Measurements from ENCODE around the gene MAGEA11.

MAGEA11 gene

DNA sequence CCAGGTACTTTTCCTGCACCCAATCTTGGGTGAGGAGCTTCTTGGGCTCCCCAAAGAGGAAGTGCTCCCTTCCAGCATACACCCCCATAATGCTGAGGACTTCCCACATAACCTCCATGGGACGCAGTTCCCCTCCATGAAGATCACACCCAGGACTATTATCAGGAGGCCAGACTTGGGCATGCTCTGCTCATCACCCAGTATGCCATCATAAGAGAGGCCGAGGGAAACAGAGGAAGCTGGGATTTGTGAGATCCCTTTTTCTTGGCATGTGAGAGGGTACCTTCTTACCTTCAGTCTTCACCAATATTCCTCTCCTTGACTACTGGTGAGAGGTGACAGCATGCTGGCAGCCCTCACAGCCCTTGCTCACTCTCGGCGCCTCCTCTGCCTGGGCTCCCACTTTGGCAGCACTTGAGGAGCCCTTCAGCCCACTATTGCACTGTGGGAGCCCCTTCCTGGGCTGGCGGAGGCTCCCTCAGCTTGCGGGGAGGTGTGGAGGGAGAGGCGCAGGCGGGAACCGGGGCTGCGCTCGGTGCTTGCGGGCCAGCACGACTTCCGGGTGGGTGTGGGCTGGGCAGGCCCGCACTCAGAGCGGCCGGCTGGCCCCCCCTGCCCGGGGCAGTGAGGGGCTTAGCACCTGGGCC, 46.3 kb downstream of the MAGEA11 start:
- TF ChIP-seq SIN3A (IDR thresholded peaks at IDR 0.05; ENCODE audit: borderline replicate concordance, insufficient read depth, low read length): no peak
- TF ChIP-seq TAF1 (IDR thresholded peaks at IDR 0.05; ENCODE audit: borderline replicate concordance, insufficient read depth, low read length): no peak
- no peak for TF ChIP-seq FOXP2 (optimal IDR thresholded peaks at IDR 0.05; ENCODE audit: borderline replicate concordance, extremely low read depth, extremely low read length, insufficient read depth)
- no peak for TF ChIP-seq POLR2AphosphoS5 (IDR thresholded peaks at IDR 0.05; ENCODE audit: low read depth, low read length)
- no peak for TF ChIP-seq REST (IDR thresholded peaks at IDR 0.05; ENCODE audit: insufficient read depth in 1 of 2, low read depth in 2 of 2, low read length in 2 of 2)

DNA sequence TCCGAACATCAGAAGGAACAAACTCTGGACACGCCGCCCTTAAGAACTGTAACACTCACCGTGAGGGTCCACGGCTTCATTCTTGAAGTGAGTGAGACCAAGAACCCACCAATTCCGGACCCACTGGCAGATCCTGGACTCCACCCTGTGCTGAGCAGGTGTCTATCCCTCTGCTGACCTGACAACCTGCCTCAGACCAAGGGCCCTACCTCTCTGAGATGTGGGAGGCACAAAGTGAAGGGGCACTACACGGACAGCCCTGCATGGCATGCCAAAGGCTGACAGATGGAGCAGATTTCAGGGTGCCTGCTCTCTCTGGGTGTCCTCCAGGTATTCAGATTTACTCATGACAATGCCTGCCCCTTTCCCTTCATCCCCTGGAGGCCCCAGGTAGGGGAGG, 48.0 kb downstream of the MAGEA11 start:
- TF ChIP-seq POLR2AphosphoS5 (IDR thresholded peaks at IDR 0.05; ENCODE audit: low read depth, low read length): no peak
- no peak for TF ChIP-seq FOXP2 (optimal IDR thresholded peaks at IDR 0.05; ENCODE audit: borderline replicate concordance, extremely low read depth, extremely low read length, insufficient read depth)
- TF ChIP-seq REST (IDR thresholded peaks at IDR 0.05; ENCODE audit: insufficient read depth in 1 of 2, low read depth in 2 of 2, low read length in 2 of 2): no peak
- no peak for TF ChIP-seq TAF1 (IDR thresholded peaks at IDR 0.05; ENCODE audit: borderline replicate concordance, insufficient read depth, low read length)
- no peak for TF ChIP-seq SIN3A (IDR thresholded peaks at IDR 0.05; ENCODE audit: borderline replicate concordance, insufficient read depth, low read length)

DNA sequence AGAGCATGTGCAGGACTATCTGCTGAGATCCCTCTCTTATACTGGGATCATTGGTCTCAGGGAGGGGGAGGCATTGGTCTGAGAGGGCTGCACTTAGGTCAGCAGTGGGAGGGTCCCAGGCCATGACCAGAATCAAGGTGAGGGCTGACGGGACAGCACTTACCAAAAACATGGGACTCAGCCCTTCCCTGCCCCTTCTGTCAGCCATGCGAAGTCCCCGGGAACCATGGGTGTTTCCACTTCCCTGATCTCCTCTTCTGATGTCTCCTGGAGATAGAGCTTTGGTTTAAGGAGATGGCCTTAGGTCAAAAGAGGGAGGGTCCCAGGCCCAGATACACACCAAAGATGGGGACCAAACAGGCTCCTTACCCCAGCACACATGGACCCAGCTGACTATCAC, 49.1 kb downstream of the MAGEA11 start:
- TF ChIP-seq REST (IDR thresholded peaks at IDR 0.05; ENCODE audit: insufficient read depth in 1 of 2, low read depth in 2 of 2, low read length in 2 of 2) (no peak), POLR2AphosphoS5 (IDR thresholded peaks at IDR 0.05; ENCODE audit: low read depth, low read length) (no peak), FOXP2 (optimal IDR thresholded peaks at IDR 0.05; ENCODE audit: borderline replicate concordance, extremely low read depth, extremely low read length, insufficient read depth) (no peak), SIN3A (IDR thresholded peaks at IDR 0.05; ENCODE audit: borderline replicate concordance, insufficient read depth, low read length) (no peak), TAF1 (IDR thresholded peaks at IDR 0.05; ENCODE audit: borderline replicate concordance, insufficient read depth, low read length) (no peak)

DNA sequence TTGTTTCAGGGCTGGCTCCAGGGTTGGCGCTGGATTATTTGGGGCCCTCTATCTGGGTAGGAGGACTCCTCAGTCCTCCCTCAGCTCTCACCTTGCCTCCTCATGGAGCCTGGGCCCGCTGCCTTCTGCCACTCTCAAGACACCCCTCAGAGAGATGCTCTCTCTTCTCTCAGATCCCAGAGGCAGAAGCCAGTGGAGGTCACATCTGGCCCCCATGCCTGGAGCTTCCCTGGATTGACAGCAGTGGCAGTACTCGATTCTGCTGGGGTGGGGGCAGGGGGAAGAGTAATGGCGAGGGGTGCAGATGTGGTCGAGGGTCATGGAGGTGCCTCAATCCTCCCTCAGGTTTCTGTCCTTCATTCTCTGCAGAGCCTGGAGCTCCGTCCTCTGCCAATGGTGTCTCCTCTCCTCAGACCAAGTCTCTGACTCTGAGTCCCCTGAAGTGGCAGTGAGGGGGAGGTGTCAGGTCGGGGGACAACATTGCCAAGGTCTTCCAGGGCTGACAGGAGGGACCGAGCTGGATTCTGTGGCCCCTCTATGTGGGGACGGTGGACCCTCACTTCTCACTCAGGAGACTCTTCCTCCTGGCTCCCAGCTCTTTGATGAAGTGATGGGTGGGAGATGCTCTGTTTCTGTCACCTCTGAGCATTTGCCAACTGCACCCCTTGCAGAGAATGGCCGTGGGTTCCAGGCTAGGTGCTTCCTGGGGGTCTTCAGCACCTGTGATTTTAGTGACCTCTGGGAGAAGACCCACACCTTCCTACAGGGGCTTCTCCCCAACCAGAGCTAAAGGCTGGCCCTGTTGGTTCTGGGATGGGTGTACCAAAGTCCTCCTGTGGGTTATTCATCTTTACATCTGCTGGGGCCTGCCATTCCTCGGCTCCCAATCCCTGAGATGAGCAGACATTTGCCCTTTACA, 51.1 kb downstream of the MAGEA11 start:
- TF ChIP-seq TAF1 (IDR thresholded peaks at IDR 0.05; ENCODE audit: borderline replicate concordance, insufficient read depth, low read length) (no peak), REST (IDR thresholded peaks at IDR 0.05; ENCODE audit: insufficient read depth in 1 of 2, low read depth in 2 of 2, low read length in 2 of 2) (no peak), FOXP2 (optimal IDR thresholded peaks at IDR 0.05; ENCODE audit: borderline replicate concordance, extremely low read depth, extremely low read length, insufficient read depth) (no peak), POLR2AphosphoS5 (IDR thresholded peaks at IDR 0.05; ENCODE audit: low read depth, low read length) (no peak), SIN3A (IDR thresholded peaks at IDR 0.05; ENCODE audit: borderline replicate concordance, insufficient read depth, low read length) (no peak)
